Testis (tissue), 3 donors: ENCODE measurements around the gene ORAI2. TPM values are rescaled to one million over a fixed set of nuclear protein-coding genes. Genes with fewer than 3 reads are reported as not detected.
A peak's percentile ranks its signal among the peaks of the same experiment; 100 is the strongest.
"Not testable (repeated sequence)": the region's sequence is repeated elsewhere in the genome, so short reads cannot be mapped to it uniquely, and the experiment has no call there.

Experiments used
- DNase-seq: peaks from one replicate; pipeline ENCODE4 v3.0.0-alpha.2; 2019
- H3K27ac ChIP-seq, 2 donors: fragments of 200-600 bp; sonication (generic); one replicate each; pipeline ENCODE4 v1.5.1; 2019
- H3K27me3 ChIP-seq: fragments of 200-600 bp; sonication (generic); one replicate; pipeline ENCODE4 v1.5.1; 2019
- H3K36me3 ChIP-seq: fragments of 200-600 bp; sonication (generic); one replicate; pipeline ENCODE4 v1.5.1; 2017; ENCODE audit warnings: low read depth; ENCODE audit errors: missing control alignments
- H3K4me1 ChIP-seq: fragments of 200-600 bp; sonication (generic); one replicate; pipeline ENCODE4 v1.5.1; 2019
- H3K4me3 ChIP-seq, 2 donors: fragments of 200-600 bp; sonication (generic); one replicate each; pipeline ENCODE4 v1.5.1; 2017 to 2019
- H3K9me3 ChIP-seq: fragments of 200-600 bp; sonication (generic); one replicate; pipeline ENCODE4 v1.5.1; 2017
- CTCF ChIP-seq, 3 experiments: fragments of 450-650 bp in 2 of 3; fragments of 200-600 bp in 1 of 3; sonication (generic) in 1 of 3; IDR thresholded peaks; one replicate each; pipeline ENCODE4 v1.5.1; 2016 to 2019; ENCODE audit warnings: antibody characterized with exemption in 3 of 3, mild to moderate bottlenecking in 2 of 3, moderate library complexity in 1 of 3
- WGBS, 2 donors: methylation state at CpG; one replicate each; pipeline ENCODE4 v1.1.5; 2018; 5-methylcytosine and 5-hydroxymethylcytosine counted together
- intact Hi-C: fragments of 100-400 bp; cut with DNase I; formaldehyde crosslinking; loops from one replicate; pipeline ENCODE4 v1.15.1; 2023; ENCODE audit warnings: low total_unique reads
- polyA plus RNA-seq: library from polyadenylated mRNA; stranded (reverse); fragments of 350-450 nt; fragmentation: Illumina TruSeq; extraction: RNeasy Lipid Tissue Mini Kit (QIAGEN cat#74804); gene quantifications from one replicate; pipeline ENCODE4 v1.2.3, GENCODE V29; 2014; ENCODE audit warnings: low read depth, low replicate concordance; ENCODE audit not compliant: insufficient read depth
- total RNA-seq, 2 donors: library from RNA; depleted of rRNA; stranded (reverse); fragments of >200 nt; gene quantifications; one replicate each; pipeline ENCODE4 v1.2.3, GENCODE V29; 2016

ORAI2 gene
- total and polyA plus RNA-seq, 3 donors from 2014 or later = 9.7 to 10.3 (median 9.9) TPM

- H3K27ac ChIP-seq, intact Hi-C loops, H3K27me3 ChIP-seq, H3K36me3 ChIP-seq, H3K9me3 ChIP-seq, H3K4me1 ChIP-seq: not testable (repeated sequence)
- peak within 1 kb of the TSS; percentile 32 to 61 for H3K4me3 ChIP-seq
- TF ChIP-seq CTCF (IDR thresholded peaks at IDR 0.05) = peak in 2 of 3 experiments; percentile 41 to 42
- peak; percentile 92 for DNase-seq
- WGBS, 2 donors = 0% methylated on average over 28 of the region's 72 CpGs; no CpG with 5 or more reads in 1 of the 2 donors
Measured at GRCh38 chr7:102478314-102479208, 45.2 kb downstream of the ORAI2 start, which contains the start of gene POLR2J. Gene POLR2J (minus strand): TSS chr7:102478922. CDS start chr7:102478860, 62 bp downstream.

- H3K27me3 ChIP-seq, H3K27ac ChIP-seq, H3K4me3 ChIP-seq, intact Hi-C loops, H3K36me3 ChIP-seq, DNase-seq, H3K4me1 ChIP-seq, H3K9me3 ChIP-seq: not testable (repeated sequence)
- no CpG with 5 or more reads among the region's 10 CpGs for WGBS, 2 donors
Measured at GRCh38 chr7:102479209-102479584, 45.8 kb downstream of the ORAI2 start.

GRCh38 chr7:102479982-102480637, 46.7 kb downstream of the ORAI2 start:
- 16 to 29% methylated on average over 8 of the region's 11 CpGs for WGBS, 2 donors
- H3K27me3 ChIP-seq, H3K36me3 ChIP-seq, intact Hi-C loops, H3K27ac ChIP-seq, H3K4me1 ChIP-seq, H3K9me3 ChIP-seq, H3K4me3 ChIP-seq: not testable (repeated sequence)
- DNase-seq = peak; percentile 69
- TF ChIP-seq CTCF (IDR thresholded peaks at IDR 0.05) = peak in 1 of 3 experiments; percentile 35

GRCh38 chr7:102481962-102482361, 48.6 kb downstream of the ORAI2 start:
- H3K4me1 ChIP-seq, H3K36me3 ChIP-seq, intact Hi-C loops, H3K4me3 ChIP-seq, DNase-seq, H3K27ac ChIP-seq, H3K27me3 ChIP-seq, H3K9me3 ChIP-seq: not testable (repeated sequence)
- no CpG with 5 or more reads among the region's 10 CpGs for WGBS, 2 donors

GRCh38 chr7:102484317-102484716, 50.9 kb downstream of the ORAI2 start:
- H3K4me3 ChIP-seq, H3K4me1 ChIP-seq, H3K36me3 ChIP-seq, H3K9me3 ChIP-seq, H3K27me3 ChIP-seq, DNase-seq, H3K27ac ChIP-seq, intact Hi-C loops: not testable (repeated sequence)
- no CpG with 5 or more reads among the region's 5 CpGs for WGBS, 2 donors

GRCh38 chr7:102490529-102491075, 57.2 kb downstream of the ORAI2 start:
- H3K27ac ChIP-seq, H3K4me1 ChIP-seq, H3K27me3 ChIP-seq, H3K9me3 ChIP-seq, H3K4me3 ChIP-seq, DNase-seq, H3K36me3 ChIP-seq, intact Hi-C loops: not testable (repeated sequence)
- WGBS, 2 donors = no CpG with 5 or more reads among the region's 12 CpGs

GRCh38 chr7:102493220-102493935, 60.0 kb downstream of the ORAI2 start:
- H3K27me3 ChIP-seq, intact Hi-C loops, H3K4me3 ChIP-seq, DNase-seq, H3K27ac ChIP-seq, H3K9me3 ChIP-seq, H3K4me1 ChIP-seq, H3K36me3 ChIP-seq: not testable (repeated sequence)
- WGBS, 2 donors = no CpG with 5 or more reads among the region's 33 CpGs

- H3K27me3 ChIP-seq, H3K9me3 ChIP-seq, intact Hi-C loops, H3K4me3 ChIP-seq, H3K27ac ChIP-seq, H3K36me3 ChIP-seq, H3K4me1 ChIP-seq: not testable (repeated sequence)
- no CpG with 5 or more reads among the region's 15 CpGs for WGBS, 2 donors
- DNase-seq = peak; percentile 13
Measured at GRCh38 chr7:102494026-102494425, 60.7 kb downstream of the ORAI2 start.

GRCh38 chr7:102494473-102495149, 61.2 kb downstream of the ORAI2 start:
- DNase-seq, H3K4me1 ChIP-seq, H3K36me3 ChIP-seq, intact Hi-C loops, H3K9me3 ChIP-seq, H3K27ac ChIP-seq, H3K4me3 ChIP-seq, H3K27me3 ChIP-seq: not testable (repeated sequence)
- no CpG with 5 or more reads among the region's 67 CpGs for WGBS, 2 donors
